NCI-H774 (cell line): Measurements from ENCODE around the gene URB1.
"Not testable (repeated sequence)": the region's sequence is repeated elsewhere in the genome, so short reads cannot be mapped to it uniquely, and the experiment has no call there.

Experiments
- DNase-seq: peaks from one replicate; lab custom pipeline; 2025; lab: John Stamatoyannopoulos, UW

URB1 gene

DNA sequence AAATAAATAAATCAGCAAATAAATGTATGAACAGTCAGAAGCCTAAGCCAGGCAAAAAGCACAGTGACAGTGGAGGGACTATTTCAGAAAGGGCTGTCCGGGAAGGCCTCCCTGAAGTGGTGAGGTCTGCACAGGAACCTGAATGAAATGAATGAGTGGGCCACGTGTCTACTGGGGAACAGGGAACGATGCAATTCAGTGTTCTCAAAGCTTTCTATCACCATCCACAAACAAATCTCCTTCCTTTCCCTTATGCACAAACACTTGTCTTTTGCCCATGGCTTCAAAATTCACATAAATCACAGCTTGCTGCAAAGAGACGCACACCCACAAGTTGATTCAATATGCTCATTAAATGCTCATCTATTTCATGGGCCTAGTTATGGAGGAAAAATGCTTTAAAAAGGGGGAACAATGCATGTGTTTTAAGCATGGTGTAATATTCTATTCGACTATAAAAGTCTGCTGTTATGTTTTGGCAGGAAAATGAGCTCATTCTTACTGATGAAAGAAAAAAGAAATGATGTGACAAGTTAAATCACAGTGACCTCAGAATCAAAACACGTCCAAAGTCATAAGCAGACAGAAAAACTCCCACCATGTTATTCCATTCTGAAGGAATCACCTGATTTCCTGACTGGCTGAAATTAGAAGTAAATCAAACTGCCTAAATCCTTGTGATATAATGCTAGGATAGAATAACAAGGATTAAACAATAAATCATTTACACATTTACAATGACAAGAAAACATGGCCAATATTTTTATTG, 21.6 kb downstream of the URB1 start:
- no peak for DNase-seq

DNA sequence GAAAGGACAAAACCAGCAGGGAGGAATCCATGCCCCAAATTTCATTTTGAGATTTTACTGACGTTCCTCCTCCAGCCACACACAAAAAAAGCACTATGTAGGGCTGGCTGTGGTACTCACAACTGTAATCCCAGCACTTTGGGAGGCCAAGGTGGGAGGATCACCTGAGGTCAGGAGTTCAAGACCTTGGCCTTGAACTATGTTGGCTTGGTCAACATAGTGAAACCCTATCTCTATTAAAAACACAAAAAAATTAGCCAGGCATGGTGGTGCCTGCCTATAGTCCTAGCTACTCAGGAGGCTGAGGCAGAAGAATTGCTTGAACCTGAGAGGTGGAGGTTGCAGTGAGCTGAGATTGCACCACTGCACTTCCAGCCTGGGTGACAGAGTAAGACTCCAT, 23.9 kb downstream of the URB1 start:
- DNase-seq = not testable (repeated sequence)

DNA sequence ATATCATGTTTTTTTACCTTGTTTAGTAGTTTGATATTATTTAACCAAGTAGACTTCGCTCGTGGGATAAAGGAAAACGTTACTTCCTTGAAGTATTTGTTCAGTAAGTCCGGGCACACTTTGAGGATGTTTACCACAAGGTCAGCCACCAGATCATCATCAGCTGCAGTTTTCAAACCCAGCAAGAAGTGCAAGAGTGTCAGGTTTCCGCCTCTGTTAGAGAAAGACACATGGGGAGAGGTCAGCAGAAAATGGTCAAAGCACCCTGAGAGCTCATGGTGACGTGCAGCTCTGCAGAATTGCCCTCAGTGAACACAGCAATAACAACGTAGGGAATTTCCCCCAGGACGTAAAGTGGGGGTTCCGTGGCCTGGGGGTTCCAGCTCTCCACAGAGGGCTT, 24.4 kb downstream of the URB1 start:
- no peak for DNase-seq

DNA sequence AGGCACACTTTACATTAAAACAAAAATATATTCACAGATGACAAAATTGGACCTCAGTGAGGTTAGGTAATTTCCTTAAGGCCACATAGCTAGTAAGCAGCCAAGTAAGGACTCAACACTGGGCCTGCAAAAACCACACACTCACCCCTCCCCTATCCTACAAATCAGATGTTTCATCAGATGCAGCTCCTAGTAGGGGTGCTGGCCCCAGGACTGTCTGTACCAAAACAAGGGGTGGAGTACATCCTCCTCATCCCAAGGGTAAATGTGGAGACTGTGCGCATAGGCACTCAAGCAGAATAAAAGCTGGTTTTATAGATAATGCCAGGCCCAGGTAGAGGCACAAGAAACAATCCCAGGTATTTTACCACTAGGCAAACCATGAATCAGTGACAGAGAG, 25.7 kb downstream of the URB1 start:
- no peak for DNase-seq

DNA sequence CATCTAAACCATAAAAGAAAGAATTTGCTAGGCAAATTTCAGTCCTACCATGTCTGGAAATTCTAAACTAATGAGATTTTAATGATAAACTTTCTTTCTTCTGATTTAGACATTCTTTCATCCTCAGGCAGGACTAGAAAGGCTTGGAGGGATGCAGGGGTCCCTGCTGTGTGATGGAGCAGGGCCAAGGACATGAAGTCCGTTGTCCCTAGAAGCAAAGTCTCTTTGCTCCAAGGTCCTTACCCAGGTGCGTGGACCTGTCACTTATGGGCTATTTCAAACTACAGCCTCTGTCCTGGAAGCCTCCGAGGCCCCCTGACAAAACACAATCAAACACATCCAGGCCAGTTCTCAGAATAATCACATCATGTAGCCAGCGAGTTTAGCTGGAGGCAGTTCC, 26.6 kb downstream of the URB1 start:
- no peak for DNase-seq

DNA sequence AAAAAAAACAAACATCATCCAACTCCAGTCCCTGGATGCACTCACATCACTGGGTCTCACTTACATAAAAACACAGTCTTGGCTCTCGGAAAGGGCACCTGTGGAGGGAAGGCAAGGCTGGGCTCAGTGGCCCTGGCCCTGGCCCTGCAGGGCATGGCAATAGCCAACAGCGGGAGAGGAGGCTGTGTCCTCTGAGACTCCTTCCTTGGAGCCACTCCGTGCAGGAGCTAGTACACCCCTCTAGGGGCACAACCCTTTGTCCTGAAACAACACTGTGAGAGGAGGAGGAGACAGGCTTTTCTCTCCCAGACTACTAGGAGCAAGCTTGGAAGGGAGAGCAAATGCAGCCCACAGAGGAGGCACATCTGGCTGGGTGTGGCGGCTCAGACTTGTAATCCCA, 28.0 kb downstream of the URB1 start:
- no peak for DNase-seq

DNA sequence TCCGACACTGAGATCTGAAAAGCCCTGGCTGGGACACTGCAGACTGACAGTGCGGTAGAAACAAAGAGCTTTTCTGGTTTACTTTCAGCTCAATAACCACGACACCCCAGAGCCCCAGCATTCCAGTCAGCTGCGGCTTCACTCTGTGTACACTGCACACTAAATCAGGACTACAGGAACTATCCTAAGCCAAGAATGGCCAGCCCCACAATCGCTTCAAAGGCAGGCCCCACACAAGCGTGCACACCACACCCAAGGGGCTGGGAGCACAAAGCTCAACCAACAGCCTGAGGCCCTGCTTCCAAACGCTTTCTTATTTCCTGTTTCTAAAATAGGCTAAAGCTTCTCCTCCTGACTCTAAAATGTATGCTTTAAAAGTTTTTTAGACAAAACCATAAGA, 28.4 kb downstream of the URB1 start:
- DNase-seq = no peak

DNA sequence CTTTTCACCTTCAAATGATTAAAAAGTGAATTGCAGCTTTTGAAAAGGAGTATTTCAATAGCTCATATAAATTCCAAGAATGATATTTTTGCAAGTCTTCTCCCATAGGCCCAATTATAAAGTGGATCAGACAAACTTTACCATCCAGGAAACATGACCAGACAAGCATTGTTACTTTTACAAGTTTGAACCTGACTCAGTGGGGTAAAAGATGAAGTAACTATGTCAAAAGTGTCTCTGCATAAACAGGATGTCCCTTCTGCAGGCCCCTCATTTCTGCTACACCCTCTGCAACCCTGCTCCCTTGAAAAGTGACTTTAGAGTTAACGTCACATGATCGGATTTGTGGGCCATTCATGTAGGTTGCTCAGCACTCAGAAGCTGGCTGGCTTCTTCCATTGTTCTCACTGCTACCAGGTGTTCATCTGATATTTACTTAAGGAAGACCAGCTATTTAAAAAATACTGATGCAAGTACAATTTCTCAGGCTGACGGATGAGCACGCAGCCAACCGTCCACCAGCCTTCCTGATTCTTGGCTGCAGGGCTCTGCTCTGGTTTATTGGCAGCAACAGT, 32.3 kb downstream of the URB1 start:
- peak; percentile 48 for DNase-seq

DNA sequence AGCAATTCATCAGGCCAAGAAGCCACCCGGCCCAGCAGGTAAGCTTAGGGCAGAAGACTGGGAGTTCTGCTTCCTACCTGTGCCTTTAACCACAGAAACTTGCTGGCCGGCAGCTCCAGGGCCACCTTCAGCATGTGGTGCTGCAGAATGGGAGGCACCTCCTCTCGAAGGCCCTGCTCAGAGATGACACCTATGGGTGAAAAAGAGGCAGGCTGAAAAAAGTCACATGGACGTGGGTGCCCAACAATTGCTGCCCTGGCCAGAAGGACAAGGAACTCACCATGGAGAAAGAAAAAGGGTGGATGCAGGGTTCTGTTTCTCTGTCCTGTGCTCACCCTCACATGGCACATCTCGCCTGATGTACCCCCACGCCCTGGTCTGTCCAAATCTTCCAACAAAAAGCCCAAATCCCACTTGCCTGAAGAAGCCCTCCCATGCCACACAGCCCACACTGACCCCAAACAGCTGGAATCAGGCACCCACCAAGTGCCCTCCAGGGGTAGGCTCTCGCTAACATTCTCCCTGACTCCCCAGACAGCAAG, 33.0 kb downstream of the URB1 start:
- DNase-seq = no peak

DNA sequence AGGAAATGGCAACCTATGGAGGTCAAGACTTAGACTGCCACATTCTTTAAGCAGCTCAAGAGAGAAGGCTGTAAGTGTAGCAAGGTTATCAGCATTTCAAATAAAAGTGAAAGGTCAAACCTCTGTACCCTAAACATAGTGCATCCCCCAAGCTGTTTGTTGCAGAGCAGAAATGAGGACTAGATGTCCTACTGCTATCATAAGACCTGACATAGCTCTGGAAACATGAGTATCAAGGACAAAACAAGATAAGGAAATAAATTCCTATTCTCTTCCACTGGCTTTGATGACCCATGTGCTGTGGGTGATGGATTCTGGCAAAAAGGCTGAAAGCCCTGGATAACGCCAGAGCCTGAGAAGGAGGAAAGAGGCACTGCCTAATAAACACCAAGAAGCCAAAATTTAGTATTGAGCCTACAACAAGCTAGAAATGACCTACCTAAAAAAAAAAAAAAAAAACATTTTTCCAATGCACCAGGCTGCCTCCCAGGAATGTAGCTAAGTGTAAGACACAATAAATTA, 35.9 kb downstream of the URB1 start:
- no peak for DNase-seq

DNA sequence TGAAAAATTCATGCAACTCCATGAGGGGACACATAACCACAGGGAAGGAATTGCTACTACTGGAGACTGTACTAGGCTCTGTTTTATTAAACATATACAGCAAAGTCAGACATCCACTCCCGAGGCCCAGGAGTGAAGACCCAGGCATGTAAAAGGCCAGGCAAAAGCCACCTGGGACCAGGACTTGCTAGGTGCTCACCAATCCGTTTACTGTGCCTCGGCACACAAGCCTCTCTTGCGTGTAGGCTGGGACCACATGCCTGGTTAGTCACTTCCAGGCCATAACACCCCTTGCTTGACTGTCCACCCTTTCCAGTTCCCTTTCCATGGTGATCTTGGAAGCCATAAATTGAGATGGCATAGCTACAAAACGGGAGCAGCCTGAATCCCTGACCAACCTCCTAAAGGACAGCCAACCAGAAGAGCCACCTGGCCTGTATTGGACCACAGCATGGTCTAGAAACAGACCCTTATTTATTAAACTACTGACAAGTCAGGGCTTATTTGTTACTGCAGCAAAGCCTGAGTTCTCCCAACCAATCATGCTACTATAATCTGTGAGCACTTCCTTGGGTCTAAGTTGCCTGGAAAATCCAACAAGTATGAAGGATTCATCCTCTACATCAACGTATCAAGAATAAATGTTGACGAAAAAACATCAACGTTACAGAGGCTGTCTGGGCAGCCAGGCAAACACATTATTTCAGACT, 39.7 kb downstream of the URB1 start:
- DNase-seq = no peak

DNA sequence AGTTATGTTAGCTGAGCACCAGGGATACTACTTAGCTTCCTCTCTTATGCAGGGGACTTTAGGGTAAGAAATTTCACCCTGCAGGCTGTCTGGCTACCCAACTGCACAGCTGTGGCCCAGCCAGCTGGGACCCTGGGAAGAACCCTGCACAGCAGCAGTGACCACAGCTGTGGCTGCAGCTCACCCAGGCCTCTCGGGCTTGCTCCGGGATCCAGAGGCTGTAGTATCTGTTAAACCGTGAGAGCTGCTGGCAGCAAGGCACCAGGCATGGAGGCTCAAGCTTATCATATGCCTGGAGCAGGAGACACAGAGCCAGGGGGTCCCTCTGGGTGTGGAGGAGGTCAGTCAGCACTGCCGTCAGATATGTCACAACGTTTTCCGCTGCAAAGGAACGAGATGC, 40.3 kb downstream of the URB1 start:
- no peak for DNase-seq

DNA sequence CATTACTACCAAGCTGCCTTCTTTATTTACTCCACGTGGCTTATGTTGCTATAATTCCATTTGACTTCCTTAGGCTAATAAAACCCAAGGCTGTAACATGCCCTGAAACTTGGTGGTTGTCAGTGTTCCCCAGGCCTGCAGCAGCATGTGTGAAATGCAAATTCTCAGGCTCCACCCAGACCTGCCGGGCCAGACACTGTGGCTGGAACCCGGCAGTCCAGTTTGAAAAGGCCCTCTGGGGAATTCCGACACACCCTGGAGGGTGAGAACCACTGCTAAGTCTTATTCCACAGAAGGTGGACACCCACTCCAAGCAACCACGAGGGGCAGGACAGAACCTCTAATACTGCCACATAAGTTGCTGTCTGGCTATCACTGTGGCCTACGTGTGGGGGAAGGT, 41.4 kb downstream of the URB1 start:
- DNase-seq = no peak

DNA sequence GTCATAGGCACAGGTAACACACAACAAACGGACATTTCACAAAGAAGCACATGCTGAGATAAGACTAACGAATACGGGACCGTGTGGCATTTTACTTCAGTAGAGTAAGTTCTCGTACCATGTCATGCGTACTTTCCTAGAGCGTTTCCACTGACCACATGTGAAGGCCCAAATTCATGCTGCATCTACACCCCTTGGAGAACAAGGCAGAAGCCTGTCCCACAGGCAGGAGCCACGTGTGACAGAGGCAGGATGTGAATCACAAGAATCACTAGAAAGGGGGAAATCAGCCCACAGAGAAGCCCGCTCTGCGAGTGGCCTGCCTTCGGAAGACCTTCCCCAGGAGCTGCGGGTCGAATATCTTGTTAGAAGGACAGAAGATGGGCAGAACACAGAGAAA, 41.8 kb downstream of the URB1 start:
- DNase-seq = no peak

DNA sequence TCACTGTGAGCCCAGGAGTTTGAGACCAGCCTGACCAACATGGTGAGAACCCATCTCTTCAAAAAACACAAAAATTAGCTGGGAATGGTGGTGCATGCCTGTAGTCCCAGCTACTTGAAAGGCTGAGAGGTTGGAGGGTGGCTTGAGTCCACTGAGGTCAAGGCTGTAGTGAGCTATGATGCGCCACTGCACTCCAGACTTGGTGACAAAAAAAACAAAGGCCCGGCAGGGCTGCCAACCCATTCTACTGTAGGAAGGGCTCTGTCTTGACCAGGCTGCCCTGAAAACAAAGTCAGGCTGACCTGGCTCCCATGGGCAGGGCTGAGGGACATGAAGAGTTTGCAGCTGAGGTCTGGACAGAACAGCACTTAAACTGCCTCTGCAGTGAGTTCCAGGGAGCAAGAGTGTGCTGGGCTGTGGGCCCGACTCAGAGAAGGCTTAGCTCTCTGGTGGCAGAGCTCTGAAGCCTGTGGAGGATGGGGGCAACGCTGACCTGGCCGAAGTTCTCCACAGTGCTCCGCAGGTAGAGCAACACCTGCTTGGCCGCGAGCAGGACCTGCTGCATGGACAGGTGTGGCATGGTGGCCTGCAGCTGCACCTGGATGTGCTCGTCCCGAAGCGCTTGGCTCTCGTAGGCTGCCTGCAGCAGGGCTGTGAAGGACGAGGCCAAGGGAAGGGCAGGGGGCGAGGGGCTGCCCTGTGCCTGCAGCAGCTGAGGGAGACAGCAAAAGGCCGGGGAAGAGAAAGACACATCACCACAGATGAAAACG, 42.4 kb downstream of the URB1 start:
- DNase-seq = no peak

DNA sequence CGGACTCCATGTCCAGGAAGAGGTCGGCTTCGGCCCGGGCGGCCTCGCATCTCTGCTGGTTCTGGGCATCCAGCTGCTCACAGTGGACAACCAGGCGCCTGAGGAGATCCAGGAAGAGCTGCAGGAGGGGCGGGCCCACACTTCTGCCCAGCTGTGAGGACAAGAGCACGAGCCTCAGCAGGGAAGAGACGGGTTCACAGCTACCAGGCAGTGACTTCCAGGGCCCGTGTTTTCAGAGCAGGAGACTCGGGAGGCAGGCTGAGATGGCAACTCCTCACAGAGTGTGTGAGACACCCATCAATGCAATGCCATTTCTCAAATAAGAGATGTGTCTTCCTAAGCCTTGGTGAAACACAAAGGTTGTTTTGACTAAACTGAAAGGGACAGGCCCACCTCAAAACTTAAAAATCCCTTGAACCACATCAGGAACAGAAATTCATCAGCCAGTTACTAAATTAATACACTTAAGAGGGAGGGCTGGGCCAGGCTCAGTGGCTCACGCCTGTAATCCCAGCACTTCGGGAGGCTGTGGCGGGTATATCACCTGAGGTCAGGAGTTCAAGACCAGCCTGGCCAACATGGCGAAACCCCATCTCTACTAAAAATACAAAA, 43.4 kb downstream of the URB1 start:
- DNase-seq = no peak

DNA sequence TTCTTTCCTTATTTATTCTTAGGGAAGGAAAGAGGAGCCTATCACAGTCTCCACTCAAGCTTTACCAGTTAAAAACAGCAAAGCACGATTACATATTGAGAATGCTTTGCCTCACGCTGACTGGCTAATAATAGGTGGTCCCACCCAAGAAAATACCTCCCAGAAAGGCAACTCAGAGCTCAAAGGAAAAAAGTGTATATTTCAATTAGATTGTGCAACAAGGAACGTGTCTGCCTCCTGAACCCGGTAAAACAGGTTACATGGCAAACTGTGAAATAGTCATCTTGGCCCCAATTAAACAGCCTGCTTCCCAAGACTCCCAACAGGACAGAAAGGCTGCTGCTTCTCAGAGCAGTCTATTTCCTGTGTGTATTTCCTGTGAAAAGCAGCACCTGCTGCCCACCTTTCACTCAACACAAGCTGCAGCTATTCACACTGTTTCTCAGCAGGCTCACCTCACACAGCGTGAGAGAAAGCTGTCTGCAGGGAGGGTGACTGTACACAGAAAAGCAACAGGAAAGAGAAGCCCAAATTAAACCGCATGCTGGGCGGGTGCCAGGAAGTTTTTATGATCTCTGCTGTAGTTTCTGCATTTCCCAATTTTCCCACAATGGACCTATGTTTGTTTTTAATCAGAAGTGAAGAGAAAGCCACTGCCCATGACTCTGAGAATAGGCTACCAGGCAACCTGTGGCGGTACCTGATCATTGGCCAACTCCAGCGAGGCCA, 44.0 kb downstream of the URB1 start:
- DNase-seq = peak; percentile 15

DNA sequence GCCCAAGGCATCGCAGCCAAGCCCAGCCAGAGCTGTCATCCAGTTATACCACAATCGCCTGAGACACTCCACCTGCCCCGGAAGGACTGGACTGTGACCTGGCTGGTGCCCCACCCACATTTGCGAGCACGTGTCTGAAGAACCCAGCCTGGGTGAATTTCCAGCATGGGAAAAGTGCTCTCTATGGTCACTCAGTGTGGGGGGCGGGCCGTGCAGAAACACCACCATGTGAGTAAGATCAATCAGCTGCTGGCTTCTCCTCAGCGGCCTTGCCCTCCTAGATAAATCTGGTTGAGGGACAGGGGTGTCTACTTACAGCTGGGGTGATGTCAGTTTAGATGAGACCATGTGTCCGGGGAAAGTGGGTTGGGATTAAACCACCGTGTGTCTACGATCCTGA, 44.8 kb downstream of the URB1 start:
- DNase-seq = no peak

DNA sequence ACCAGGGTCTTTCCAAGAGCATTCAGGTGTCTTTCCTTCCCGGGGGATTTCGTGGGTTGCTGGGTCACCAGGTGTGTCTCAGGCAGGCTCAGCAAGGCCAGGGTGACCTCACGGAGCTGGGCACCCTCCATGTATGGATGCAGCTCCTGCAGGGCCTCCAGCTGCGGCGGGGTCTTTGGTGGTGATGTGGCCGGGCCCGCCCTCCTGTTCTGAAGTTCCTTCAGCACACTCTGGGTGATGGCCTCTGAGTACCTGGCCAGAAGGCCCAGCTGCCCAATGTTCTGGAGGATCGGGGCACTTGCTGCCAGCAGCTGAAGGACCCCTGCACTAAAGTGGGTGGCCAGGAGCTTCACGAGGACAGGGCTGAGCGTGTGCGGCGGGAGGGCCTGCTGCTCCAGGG, 45.5 kb downstream of the URB1 start:
- no peak for DNase-seq

DNA sequence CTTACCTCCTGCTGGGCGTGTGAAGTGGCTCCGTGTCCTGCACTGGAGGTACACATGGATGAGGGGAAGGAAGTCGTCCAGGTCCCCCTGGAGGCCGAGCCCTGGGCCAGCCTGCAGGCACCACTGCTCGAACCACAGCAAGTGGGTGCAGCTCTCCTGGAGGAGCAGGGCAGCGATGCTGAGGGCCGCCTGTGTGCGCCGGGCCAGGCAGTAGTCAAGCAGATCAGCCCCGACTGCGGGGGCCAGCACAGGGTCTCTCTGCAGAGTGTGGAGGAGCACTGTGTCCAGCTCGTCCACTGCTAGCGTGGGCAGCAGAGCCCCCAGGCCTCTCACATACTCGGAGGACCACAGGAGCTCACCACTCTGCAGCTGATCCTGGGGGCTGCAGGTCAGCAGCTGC, 45.9 kb downstream of the URB1 start:
- DNase-seq = no peak
